ENCODE data around the gene HMGB4. TPM values are rescaled to one million over a fixed set of nuclear protein-coding genes. Genes with fewer than 3 reads are reported as not detected.

HMGB4 gene
- total and polyA plus RNA-seq, 2 donors: not detected

DNA sequence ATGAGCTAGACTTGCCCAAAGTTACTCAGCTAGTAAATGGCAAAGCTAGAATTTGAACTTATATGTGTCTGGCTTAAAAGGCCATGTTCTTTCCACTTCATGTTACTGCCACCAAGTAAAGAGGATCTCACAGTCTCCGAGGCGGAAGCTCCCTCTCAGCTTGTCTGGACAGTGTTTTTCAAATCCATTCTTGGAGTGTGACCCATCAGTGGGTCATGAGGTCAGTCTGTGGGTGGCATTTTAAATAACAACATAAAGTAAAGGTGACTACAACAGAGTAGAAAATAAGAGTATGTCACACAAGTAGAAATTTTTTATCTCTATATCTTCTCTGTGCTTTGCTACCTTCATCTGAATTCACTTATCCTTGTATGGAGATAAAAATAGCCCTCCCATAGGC is 3.2 kb upstream of the HMGB4 start:
- no peak overlapping the region for H3K4me3 ChIP-seq (ENCODE audit: low read depth, low read length)
- 41% methylated on average over 2 of the region's 2 CpGs for WGBS
- no peak overlapping the region for H3K27ac ChIP-seq (ENCODE audit: low read depth)
- no peaks in the 10 kb centered on the region for H3K4me1 ChIP-seq (ENCODE audit: insufficient read depth)
- no peak for DNase-seq (ENCODE audit: extremely low spot score)
- no peaks in the 10 kb centered on the region for H3K36me3 ChIP-seq (ENCODE audit: insufficient read depth)

GRCh38 chr1:33864460-33865389 is 846 bp downstream of the HMGB4 start:
- Histone ChIP-seq H3K4me1 (ENCODE audit: insufficient read depth) (no peaks in the 10 kb centered on the region), H3K27ac (ENCODE audit: low read depth) (no peak overlapping the region), H3K4me3 (ENCODE audit: low read depth, low read length) (no peak overlapping the region), H3K36me3 (ENCODE audit: insufficient read depth) (no peaks in the 10 kb centered on the region)
- WGBS: 69% methylated on average over 14 of the region's 14 CpGs
- DNase-seq (ENCODE audit: extremely low spot score): no peak

DNA sequence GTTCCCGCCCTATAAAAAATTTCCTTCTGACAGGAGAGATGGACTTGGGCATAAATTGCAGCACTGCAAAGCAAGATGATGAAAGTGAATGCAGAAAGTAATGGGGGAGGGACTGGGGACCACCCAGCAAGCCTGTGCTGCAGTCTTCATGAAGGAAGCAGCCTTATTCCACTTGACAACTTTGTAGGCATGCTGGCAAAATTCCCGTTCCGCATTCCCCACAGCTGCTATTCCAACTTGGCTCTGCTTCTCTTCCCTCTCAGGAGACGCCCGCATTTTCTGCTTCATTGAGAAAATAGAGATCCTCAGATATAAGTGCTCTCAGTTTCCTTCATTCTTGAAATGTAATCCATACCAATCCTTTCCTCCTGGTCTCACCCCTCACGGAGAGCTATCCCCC is 2.4 kb downstream of the HMGB4 start:
- H3K27ac ChIP-seq (ENCODE audit: low read depth): no peak overlapping the region
- WGBS: 34% methylated on average over 6 of the region's 6 CpGs
- H3K4me3 ChIP-seq (ENCODE audit: low read depth, low read length): no peak overlapping the region
- DNase-seq (ENCODE audit: extremely low spot score): no peak
- H3K36me3 ChIP-seq (ENCODE audit: insufficient read depth): no peaks in the 10 kb centered on the region
- H3K4me1 ChIP-seq (ENCODE audit: insufficient read depth): no peaks in the 10 kb centered on the region

DNA sequence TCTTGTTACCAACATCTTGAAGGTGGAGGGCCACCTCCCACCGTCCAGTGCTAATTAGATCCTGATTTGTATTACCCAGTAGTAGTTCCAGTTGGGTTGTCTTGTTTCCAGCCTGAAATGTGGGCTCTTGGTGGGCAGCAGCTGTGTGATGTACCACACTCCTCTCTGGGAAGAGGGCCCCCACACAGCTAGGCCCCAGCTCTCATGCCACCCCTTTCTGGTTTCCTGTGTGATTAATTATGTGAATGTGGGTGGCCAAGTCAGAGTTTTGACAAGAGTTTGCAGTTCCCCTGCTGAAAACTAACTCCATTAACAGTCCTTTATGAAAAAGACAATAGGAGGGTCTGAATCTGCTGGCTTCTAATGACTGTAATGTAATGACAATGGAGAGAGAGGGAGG is 3.8 kb downstream of the HMGB4 start:
- WGBS: 84% methylated on average over 1 of the region's 1 CpG
- H3K36me3 ChIP-seq (ENCODE audit: insufficient read depth): no peaks in the 10 kb centered on the region

GRCh38 chr1:33872275-33872674 is 8.4 kb downstream of the HMGB4 start:
- H3K27ac ChIP-seq (ENCODE audit: low read depth): no peak overlapping the region
- no peak for DNase-seq (ENCODE audit: extremely low spot score)
- no peaks in the 10 kb centered on the region for H3K4me1 ChIP-seq (ENCODE audit: insufficient read depth)
- H3K36me3 ChIP-seq (ENCODE audit: insufficient read depth): no peaks in the 10 kb centered on the region
- no peak overlapping the region for H3K4me3 ChIP-seq (ENCODE audit: low read depth, low read length)

More for the DNA sequence above, 3.8 kb downstream of the HMGB4 start:
- H3K4me3 ChIP-seq (ENCODE audit: low read depth, low read length): no peak overlapping the region
- no peaks in the 10 kb centered on the region for H3K4me1 ChIP-seq (ENCODE audit: insufficient read depth)
- H3K27ac ChIP-seq (ENCODE audit: low read depth): no peak overlapping the region
- no peak for DNase-seq (ENCODE audit: extremely low spot score)

DNA sequence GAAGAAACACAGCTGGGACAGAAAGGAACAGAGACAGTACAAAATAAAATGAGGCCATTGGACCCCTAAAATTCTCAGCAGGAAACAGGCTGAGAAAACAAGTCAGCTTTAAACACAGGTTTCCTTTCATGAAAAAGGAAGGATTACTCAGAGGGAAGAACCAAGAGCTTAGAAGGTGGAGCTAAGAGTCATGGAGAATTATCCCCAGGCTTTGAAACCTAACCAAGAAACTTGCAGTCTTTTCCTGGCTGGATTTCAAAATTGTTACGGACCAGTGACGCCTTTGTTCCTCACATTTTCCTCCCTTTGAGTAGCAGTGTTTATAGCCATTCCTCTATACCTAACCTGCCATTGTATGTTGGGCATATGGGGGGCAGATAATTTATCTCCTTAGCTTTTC is 8.8 kb downstream of the HMGB4 start:
- no peak for DNase-seq (ENCODE audit: extremely low spot score)
- Histone ChIP-seq H3K4me1 (ENCODE audit: insufficient read depth) (no peaks in the 10 kb centered on the region), H3K27ac (ENCODE audit: low read depth) (no peak overlapping the region), H3K4me3 (ENCODE audit: low read depth, low read length) (no peak overlapping the region), H3K36me3 (ENCODE audit: insufficient read depth) (no peaks in the 10 kb centered on the region)
- WGBS: 65% methylated on average over 2 of the region's 2 CpGs

- WGBS: 71% methylated on average over 7 of the region's 7 CpGs
- no peak for DNase-seq (ENCODE audit: extremely low spot score)
- no peaks in the 10 kb centered on the region for H3K4me1 ChIP-seq (ENCODE audit: insufficient read depth)
- H3K36me3 ChIP-seq (ENCODE audit: insufficient read depth): no peaks in the 10 kb centered on the region
- no peak overlapping the region for H3K27ac ChIP-seq (ENCODE audit: low read depth)
- no peak overlapping the region for H3K4me3 ChIP-seq (ENCODE audit: low read depth, low read length)
Observed at GRCh38 chr1:33874636-33875035, 10.8 kb downstream of the HMGB4 start.

- Histone ChIP-seq H3K4me1 (ENCODE audit: insufficient read depth) (no peaks in the 10 kb centered on the region), H3K27ac (ENCODE audit: low read depth) (no peak overlapping the region), H3K36me3 (ENCODE audit: insufficient read depth) (no peaks in the 10 kb centered on the region), H3K4me3 (ENCODE audit: low read depth, low read length) (no peak overlapping the region)
- WGBS: 60% methylated on average over 3 of the region's 3 CpGs
- no peak for DNase-seq (ENCODE audit: extremely low spot score)
Observed at GRCh38 chr1:33875862-33876261, 12.0 kb downstream of the HMGB4 start.

DNA sequence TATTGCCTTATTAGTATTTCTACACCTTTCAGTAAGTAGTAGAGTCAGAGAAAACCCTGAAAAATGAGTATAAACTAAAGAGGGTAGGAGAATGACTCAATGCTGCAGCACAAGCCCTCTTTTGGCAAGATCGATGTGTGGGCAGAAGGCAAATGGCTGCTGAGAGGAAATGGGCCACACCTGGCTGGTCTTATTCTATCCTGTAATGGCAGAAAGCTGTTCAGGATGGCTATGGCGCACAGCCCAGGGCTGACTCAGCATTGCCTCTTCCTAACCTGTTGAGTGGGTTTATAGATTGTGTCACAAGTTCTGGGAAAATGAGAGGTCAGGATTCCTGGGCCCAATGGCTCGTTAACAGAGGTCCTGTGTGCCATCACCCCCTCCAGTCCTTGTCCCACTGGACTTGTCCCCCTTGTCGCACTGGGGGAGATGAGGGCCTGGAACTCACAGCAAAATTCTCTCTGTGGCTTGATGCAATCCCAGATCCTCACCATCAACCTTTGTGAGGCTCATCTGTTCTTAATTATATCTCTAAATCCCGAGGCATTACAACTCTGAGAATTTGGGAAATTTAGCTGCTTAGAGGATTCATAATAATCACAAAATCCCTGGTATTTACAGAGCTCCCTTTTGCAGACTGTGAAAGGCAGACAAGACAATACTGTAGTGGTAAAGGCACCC is 13.2 kb downstream of the HMGB4 start:
- no peak overlapping the region for H3K27ac ChIP-seq (ENCODE audit: low read depth)
- no peak overlapping the region for H3K4me3 ChIP-seq (ENCODE audit: low read depth, low read length)
- no peak for DNase-seq (ENCODE audit: extremely low spot score)
- no peaks in the 10 kb centered on the region for H3K4me1 ChIP-seq (ENCODE audit: insufficient read depth)
- 65% methylated on average over 5 of the region's 5 CpGs for whole genome bisulfite sequencing
- no peaks in the 10 kb centered on the region for H3K36me3 ChIP-seq (ENCODE audit: insufficient read depth)

DNA sequence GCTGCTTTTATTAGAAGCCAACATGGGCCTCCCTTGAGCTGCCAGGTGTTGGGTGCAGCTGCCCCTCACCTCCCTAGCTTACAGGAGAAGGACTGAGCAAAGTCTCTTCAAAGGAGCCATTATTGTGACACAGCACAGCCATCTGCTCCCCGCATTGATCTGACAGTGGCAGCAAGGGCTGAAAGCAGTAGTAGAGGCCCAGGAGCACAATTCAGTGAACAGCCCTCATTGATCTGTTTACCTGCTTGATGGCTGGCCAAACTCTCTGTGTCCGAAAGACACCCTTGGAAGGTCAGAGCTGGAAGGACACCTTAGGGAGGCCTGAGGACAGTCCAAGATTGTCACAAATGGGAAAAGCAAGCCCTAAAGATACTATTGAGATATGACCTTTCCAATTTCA is 14.5 kb downstream of the HMGB4 start:
- no peak overlapping the region for H3K4me3 ChIP-seq (ENCODE audit: low read depth, low read length)
- no peak for DNase-seq (ENCODE audit: extremely low spot score)
- no peak overlapping the region for H3K27ac ChIP-seq (ENCODE audit: low read depth)
- no peaks in the 10 kb centered on the region for H3K4me1 ChIP-seq (ENCODE audit: insufficient read depth)
- 92% methylated on average over 2 of the region's 2 CpGs for WGBS
- no peaks in the 10 kb centered on the region for H3K36me3 ChIP-seq (ENCODE audit: insufficient read depth)

- Histone ChIP-seq H3K27ac (ENCODE audit: low read depth) (no peak overlapping the region), H3K4me3 (ENCODE audit: low read depth, low read length) (no peak overlapping the region), H3K36me3 (ENCODE audit: insufficient read depth) (no peaks in the 10 kb centered on the region), H3K4me1 (ENCODE audit: insufficient read depth) (no peaks in the 10 kb centered on the region)
- 19% methylated on average over 2 of the region's 2 CpGs for WGBS
- no peak for DNase-seq (ENCODE audit: extremely low spot score)
Observed at GRCh38 chr1:33880305-33880704, 16.4 kb downstream of the HMGB4 start.

GRCh38 chr1:33886496-33886895 is 22.6 kb downstream of the HMGB4 start:
- WGBS: 14% methylated on average over 5 of the region's 5 CpGs
- Histone ChIP-seq H3K4me1 (ENCODE audit: insufficient read depth) (no peaks in the 10 kb centered on the region), H3K27ac (ENCODE audit: low read depth) (no peak overlapping the region), H3K4me3 (ENCODE audit: low read depth, low read length) (no peak overlapping the region), H3K36me3 (ENCODE audit: insufficient read depth) (no peaks in the 10 kb centered on the region)
- no peak for DNase-seq (ENCODE audit: extremely low spot score)

DNA sequence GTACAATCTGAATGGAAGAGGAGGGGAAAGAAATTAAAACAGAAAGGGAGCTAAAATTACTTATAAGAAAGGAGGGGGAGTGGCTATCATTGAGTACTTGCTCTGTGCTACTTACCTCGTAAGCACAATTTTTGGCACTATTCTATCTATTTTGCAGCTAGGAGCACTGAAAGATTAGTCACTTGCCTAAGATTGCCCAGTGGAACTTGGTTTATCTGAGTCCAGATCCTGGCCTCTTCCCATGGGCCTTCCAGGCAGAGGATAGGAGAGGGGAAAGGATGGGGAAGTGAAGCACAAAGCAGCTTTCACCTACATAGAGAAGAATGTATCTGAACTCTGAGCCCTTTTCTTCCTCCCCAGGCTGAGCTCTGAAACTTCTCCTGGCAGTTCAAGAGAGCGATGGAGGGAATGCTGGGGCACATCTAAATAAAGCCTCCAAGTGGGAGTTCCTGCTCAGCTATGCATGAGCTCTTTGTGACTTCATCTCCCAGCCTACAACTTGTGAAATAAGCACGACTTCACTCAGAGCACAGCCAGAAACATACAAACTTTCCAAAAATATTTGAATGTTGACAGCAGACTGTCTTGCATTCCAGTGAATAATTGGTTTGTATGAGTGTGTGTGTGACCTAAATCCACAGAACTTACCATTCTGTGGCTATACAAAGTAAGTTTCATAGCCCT is 29.4 kb downstream of the HMGB4 start:
- Histone ChIP-seq H3K4me1 (ENCODE audit: insufficient read depth) (no peaks in the 10 kb centered on the region), H3K27ac (ENCODE audit: low read depth) (no peak overlapping the region), H3K4me3 (ENCODE audit: low read depth, low read length) (no peak overlapping the region), H3K36me3 (ENCODE audit: insufficient read depth) (no peaks in the 10 kb centered on the region)
- DNase-seq (ENCODE audit: extremely low spot score): no peak
- 43% methylated on average over 3 of the region's 3 CpGs for WGBS

- WGBS: 73% methylated on average over 8 of the region's 8 CpGs
- Histone ChIP-seq H3K36me3 (ENCODE audit: insufficient read depth) (no peaks in the 10 kb centered on the region), H3K4me1 (ENCODE audit: insufficient read depth) (no peaks in the 10 kb centered on the region), H3K27ac (ENCODE audit: low read depth) (no peak overlapping the region), H3K4me3 (ENCODE audit: low read depth, low read length) (no peak overlapping the region)
- no peak for DNase-seq (ENCODE audit: extremely low spot score)
Observed at GRCh38 chr1:33895396-33895795, 31.5 kb downstream of the HMGB4 start.
